Activated CD4-positive, alpha-beta T cell treated with anti-CD3 and anti-CD28 coated beads for 36 hours (primary cell): ENCODE data around the gene DNMT1. TPM values are rescaled to one million over a fixed set of nuclear protein-coding genes. Genes with fewer than 3 reads are reported as not detected.

ENCODE experiments used
- ATAC-seq: fragments of 200-7000 bp; cut with Tn5 transposase; one replicate; pipeline ENCODE4 v1.10.0; 2021; ENCODE audit warnings: mild to moderate bottlenecking, moderate library complexity
- CTCF ChIA-PET: fragments of 350-600 bp; sonication (Branson Sonifier 250); formaldehyde crosslinking; loops from one replicate; lab custom pipeline; 2021; ENCODE audit warnings: antibody characterized with exemption; lab: Charles Lee
- POLR2A ChIA-PET: fragments of 350-600 bp; sonication (Branson Sonifier 250); formaldehyde crosslinking; loops from one replicate; lab custom pipeline; 2021; ENCODE audit warnings: antibody characterized with exemption, inconsistent platforms; lab: Charles Lee
- DNase-seq: peaks from one replicate; pipeline ENCODE4 v3.0.0-alpha.2; 2020
- H3K27ac Mint-ChIP-seq: one replicate; pipeline ENCODE4 v1.8.0; 2021; ENCODE audit warnings: mixed read lengths
- H3K27me3 Mint-ChIP-seq: one replicate; pipeline ENCODE4 v1.8.0; 2021; ENCODE audit warnings: mixed read lengths
- H3K36me3 Mint-ChIP-seq: one replicate; pipeline ENCODE4 v1.8.0; 2021; ENCODE audit warnings: low read depth, mixed read lengths
- H3K4me1 Mint-ChIP-seq: one replicate; pipeline ENCODE4 v1.8.0; 2021; ENCODE audit warnings: mixed read lengths
- H3K4me3 Mint-ChIP-seq: one replicate; pipeline ENCODE4 v1.8.0; 2021; ENCODE audit warnings: mild to moderate bottlenecking, moderate library complexity, mixed read lengths
- H3K9me3 Mint-ChIP-seq: one replicate; pipeline ENCODE4 v1.8.0; 2021; ENCODE audit warnings: low read depth, mixed read lengths
- intact Hi-C, 2 experiments: fragments of 100-400 bp; cut with DNase I in 1 of 2; cut with micrococcal nuclease in 1 of 2; formaldehyde crosslinking; loops; one replicate each; pipeline versions ENCODE4 v1.14.2 to v1.15.1; 2022 to 2024; cut with DNase I, micrococcal nuclease
- microRNA-seq: library from miRNA; unstranded; fragments of <30 nt; microRNA quantifications from one replicate; pipeline ENCODE4 v1.2.0, GENCODE V29; 2021; ENCODE audit warnings: borderline replicate concordance
- total RNA-seq, 2 experiments: library from RNA; stranded (reverse); gene quantifications; one replicate each; pipeline ENCODE4 v1.2.3, GENCODE V29; 2021

DNMT1 gene
- total RNA-seq, 2 experiments from 2014 or later = 374 to 385 TPM

DNA sequence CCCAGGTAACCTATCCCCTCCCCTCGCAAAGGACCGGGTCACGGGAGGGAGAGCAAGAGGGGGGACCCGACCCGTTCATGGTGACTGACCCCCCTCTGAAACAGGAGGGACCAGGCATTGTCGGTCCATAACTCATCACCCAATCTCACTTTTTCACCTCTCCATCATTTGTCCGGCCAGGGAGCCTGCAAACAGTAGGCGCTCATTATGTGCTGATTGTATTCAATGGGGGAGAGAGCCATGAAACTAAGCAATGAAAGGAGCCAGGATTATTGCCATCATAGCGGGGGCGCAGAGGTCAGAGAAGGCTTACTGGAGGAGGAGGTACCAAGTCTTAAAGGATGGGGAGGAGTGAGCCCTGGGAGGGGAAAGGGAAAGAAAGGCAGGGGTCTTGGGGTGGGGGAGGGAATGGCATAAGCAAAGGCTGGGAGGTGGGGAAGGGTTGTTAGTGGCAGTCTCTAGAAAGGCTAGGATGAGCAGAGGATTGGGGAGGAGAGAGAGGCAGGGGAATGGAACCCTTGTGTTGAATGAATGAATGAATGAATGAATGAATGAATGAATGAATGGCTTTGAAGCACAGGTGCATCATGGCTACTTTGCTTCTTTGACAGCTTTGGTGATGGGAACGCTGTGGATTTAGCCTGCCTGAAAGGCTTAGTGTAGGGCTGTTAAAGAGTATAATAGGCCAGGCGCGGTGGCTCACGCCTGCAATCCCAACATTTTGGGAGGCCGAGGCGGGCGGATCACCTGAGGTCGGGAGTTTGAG, 107.3 kb downstream of the DNMT1 start:
- intact Hi-C loops = no loop called here
- Mint-ChIP-seq H3K36me3 (peaks cover 27% of the 10 kb centered on the region), H3K9me3 (no peaks in the 10 kb centered on the region), H3K27me3 (no peaks in the 10 kb centered on the region), H3K4me1 (peaks cover 11% of the 10 kb centered on the region), H3K4me3 (peak overlapping the region; percentile 78), H3K27ac (peak overlapping the region; percentile 74)
- DNase-seq (no peak), ATAC-seq (no peak)
- ChIA-PET POLR2A (no interaction called here), CTCF (no interaction called here)

DNA sequence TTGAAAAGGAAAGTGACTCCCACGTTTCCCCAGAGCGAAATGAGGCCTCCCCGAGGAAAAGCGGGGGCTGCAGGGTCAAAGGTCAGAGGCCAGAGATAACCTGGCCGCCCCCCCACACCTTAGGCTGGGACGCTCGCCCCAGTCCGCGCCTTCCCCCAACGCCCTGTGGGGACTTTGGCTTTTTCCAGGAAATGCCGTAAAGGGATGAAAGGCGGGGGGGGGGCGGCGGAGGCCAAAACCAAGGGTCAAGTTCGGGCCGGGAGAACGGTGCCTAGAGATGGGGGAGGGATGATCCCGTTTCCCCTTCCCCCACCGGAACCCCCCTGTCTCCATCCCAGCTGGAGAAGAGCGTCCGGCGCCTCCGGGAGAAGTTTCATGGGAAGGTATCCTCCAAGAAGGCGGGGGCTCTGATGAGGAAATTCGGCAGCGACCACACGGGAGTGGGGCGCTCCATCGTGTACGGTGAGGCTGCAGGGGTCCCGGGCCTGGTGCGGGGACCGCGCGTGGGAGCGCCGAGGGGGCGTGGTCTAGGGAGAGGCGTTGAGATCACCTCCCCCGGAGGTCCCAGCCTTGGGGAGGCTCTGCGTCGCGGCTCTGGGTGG, 108.1 kb downstream of the DNMT1 start:
- Mint-ChIP-seq H3K27me3 (no peaks in the 10 kb centered on the region), H3K4me1 (peaks cover 11% of the 10 kb centered on the region), H3K4me3 (peak overlapping the region; percentile 78), H3K9me3 (no peaks in the 10 kb centered on the region), H3K36me3 (peaks cover 21% of the 10 kb centered on the region), H3K27ac (peak overlapping the region; percentile 74)
- ChIA-PET CTCF (no interaction called here), POLR2A (no interaction called here)
- DNase-seq (peak; percentile 65), ATAC-seq (peak; percentile 18)
- intact Hi-C loops = loop anchor here (1.0 kb wide), 4 partner anchors 10 to 252 kb away; partner anchors contain the start of genes EIF3G (in 1 of the 2) and PPAN (in 1 of the 2)

DNA sequence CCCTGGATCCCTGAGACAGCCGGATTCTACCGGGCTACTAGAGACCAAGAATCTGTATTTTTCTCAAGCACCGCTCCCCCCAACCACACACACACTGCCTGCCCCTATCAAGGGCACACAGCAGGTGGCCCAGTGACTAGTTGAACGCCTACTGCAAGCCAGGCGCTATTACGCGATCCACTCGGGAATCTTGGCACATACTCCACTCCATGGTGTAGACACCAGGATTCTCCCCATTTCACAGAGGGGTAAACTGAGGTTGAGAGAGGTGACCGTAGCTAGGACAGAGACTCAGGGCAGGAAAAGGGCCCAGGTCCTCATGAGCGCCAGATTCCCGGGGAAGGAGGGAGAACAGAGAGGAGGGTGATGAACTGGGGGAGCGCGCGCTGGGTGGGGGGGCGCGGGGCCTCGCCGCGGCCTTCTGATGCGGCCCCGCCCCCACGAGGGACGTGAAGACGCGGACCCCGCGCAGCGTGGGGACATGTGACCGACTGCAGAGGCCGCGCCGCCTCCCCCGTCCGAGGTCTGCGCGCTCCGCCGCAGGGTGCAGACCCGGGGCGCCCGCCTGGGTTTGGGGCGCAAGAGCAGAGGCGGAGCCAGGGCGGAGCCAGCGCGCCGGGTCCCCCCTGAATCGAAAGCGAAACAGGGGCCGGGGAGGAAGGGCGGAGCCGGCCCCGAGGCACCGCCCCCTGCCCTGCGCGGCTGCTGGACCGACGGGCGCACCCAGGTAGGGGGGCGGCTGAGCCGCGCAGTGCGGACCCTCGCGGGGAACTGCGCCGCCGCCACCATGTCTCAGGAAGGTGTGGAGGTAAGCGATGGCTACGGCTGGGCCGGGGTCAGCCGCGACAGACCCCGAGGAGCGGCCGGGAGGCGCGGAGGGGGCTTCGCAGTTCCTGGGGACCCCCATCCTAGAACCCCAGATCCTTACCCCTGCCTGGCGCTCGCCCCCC, 108.8 kb downstream of the DNMT1 start, which contains the start of gene SHFL:
Gene SHFL, plus strand, starts transcription at position 677 of the 950 bp plus-strand sequence. Its CDS starts 111 bp downstream, at position 788.
- Mint-ChIP-seq H3K4me1 (peaks cover 11% of the 10 kb centered on the region), H3K4me3 (peak within 1 kb of the TSS; percentile 78), H3K27me3 (no peaks in the 10 kb centered on the region), H3K27ac (peak within 1 kb of the TSS; percentile 74), H3K9me3 (no peaks in the 10 kb centered on the region), H3K36me3 (peaks cover 18% of the 10 kb centered on the region)
- ChIA-PET POLR2A (no interaction called here), CTCF (no interaction called here)
- DNase-seq (peak; percentile 92), ATAC-seq (peak; percentile 96)
- intact Hi-C loops = loop anchor here (1.0 kb wide), 4 partner anchors 10 to 252 kb away; partner anchors contain the start of genes EIF3G (in 1 of the 2) and PPAN (in 1 of the 2)

- DNase-seq (no peak), ATAC-seq (no peak)
- POLR2A ChIA-PET = no interaction called here
- CTCF ChIA-PET = interaction anchor here (1.0 to 1.2 kb wide), 2 partner anchors 11 to 14 kb away, joined by 4 read pairs; no protein-coding TSS in a partner anchor
- Mint-ChIP-seq H3K36me3 (peaks cover 13% of the 10 kb centered on the region), H3K4me1 (peaks cover 11% of the 10 kb centered on the region), H3K27me3 (no peaks in the 10 kb centered on the region), H3K4me3 (peak overlapping the region; percentile 78), H3K27ac (no peak overlapping the region), H3K9me3 (no peaks in the 10 kb centered on the region)
- intact Hi-C loops = no loop called here
These were observed 110.0 kb downstream of the DNMT1 start for GRCh38 chr19:10084803-10085202.

DNA sequence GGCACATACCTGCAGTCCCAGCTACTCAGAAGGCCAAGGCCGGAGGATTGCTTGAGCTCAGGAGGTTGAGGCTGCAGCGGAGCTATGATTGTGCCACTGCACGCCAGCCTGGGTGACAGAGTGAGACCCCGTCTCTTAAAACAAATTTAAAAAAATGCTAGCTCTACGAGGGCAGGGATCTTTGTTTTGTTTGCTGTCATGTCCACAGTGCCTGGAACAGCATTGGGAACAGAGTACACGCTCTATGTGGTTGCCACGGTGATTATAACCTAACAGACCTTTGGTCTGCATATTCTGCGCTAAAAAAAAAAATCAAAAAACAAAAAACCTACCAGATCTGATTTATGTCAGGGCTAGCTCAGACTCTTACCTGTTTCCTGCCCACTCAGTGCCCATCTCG, 110.8 kb downstream of the DNMT1 start:
- Mint-ChIP-seq H3K9me3 (no peaks in the 10 kb centered on the region), H3K27me3 (no peaks in the 10 kb centered on the region), H3K4me3 (no peak overlapping the region), H3K27ac (no peak overlapping the region), H3K36me3 (peaks cover 7% of the 10 kb centered on the region), H3K4me1 (peaks cover 11% of the 10 kb centered on the region)
- CTCF ChIA-PET = interaction anchor here (0.7 to 1.2 kb wide), 3 partner anchors 12 to 83 kb away, joined by 3 to 7 read pairs (median 4); partner anchors contain the start of gene PPAN
- intact Hi-C loops = no loop called here
- ATAC-seq (no peak), DNase-seq (no peak)
- POLR2A ChIA-PET = interaction anchor here (0.6 to 0.7 kb wide), 2 partner anchors 181 to 306 kb away, joined by 3 read pairs; no protein-coding TSS in a partner anchor

Small RNA genes lying within 50 kb of the gene (microRNA-seq; reads per million reads assigned to microRNA genes)
- not detected for gene MIR4322

Other genes with a start within 250 kb of the DNMT1 start
- 1 to 10 TPM in 1 of 2 experiments, under 1 TPM in 1; 0.77 to 1.1 TPM for gene COL5A3, start 184.4 kb downstream of the DNMT1 start, total RNA-seq
- not detected for gene RDH8, start 181.5 kb downstream of the DNMT1 start, total RNA-seq
- 10 to 100 TPM; 49.8 to 62.6 TPM for gene SHFL, start 108.6 kb downstream of the DNMT1 start, total RNA-seq
- 10 to 100 TPM; 10.4 to 14.1 TPM for gene ANGPTL6, start 92.3 kb downstream of the DNMT1 start, total RNA-seq
- 100 to 1,000 TPM; 139 to 149 TPM for gene PPAN, start 88.6 kb downstream of the DNMT1 start, total RNA-seq
- 10 to 100 TPM; 46.4 to 52.1 TPM for gene P2RY11, start 83.3 kb downstream of the DNMT1 start, total RNA-seq
- 100 to 1,000 TPM; 230 to 253 TPM for gene EIF3G, start 75.1 kb downstream of the DNMT1 start, total RNA-seq
- 1 to 10 TPM; 8.1 to 9.0 TPM for gene S1PR2, start 36.4 kb upstream of the DNMT1 start, total RNA-seq
- 100 to 1,000 TPM; 130 to 140 TPM for gene MRPL4, start 57.3 kb upstream of the DNMT1 start, total RNA-seq
- gene ICAM1, start 76.2 kb upstream of the DNMT1 start, total RNA-seq = 10 to 100 TPM; 27.9 to 30.9 TPM
- gene ICAM4, start 92.0 kb upstream of the DNMT1 start, total RNA-seq = under 1 TPM; 0.23 to 0.46 TPM
- 1 to 10 TPM; 1.9 TPM for gene ICAM5, start 95.0 kb upstream of the DNMT1 start, total RNA-seq
- gene ZGLP1, start 114.9 kb upstream of the DNMT1 start, total RNA-seq = 1 to 10 TPM; 3.3 to 3.5 TPM
- 10 to 100 TPM; 11.7 to 13.3 TPM for gene FDX2, start 121.1 kb upstream of the DNMT1 start, total RNA-seq
- 10 to 100 TPM; 83.7 to 90.8 TPM for gene RAVER1, start 138.6 kb upstream of the DNMT1 start, total RNA-seq
- 100 to 1,000 TPM; 109 to 122 TPM for gene ICAM3, start 144.7 kb upstream of the DNMT1 start, total RNA-seq
- 100 to 1,000 TPM; 151 to 197 TPM for gene TYK2, start 185.6 kb upstream of the DNMT1 start, total RNA-seq
- gene CDC37, start 208.6 kb upstream of the DNMT1 start, total RNA-seq = 100 to 1,000 TPM; 178 to 190 TPM
- gene PDE4A, start 225.6 kb upstream of the DNMT1 start, total RNA-seq = 1 to 10 TPM; 3.9 to 4.3 TPM